ENCODE data around the gene IMMP2L.

The IMMP2L gene

DNA sequence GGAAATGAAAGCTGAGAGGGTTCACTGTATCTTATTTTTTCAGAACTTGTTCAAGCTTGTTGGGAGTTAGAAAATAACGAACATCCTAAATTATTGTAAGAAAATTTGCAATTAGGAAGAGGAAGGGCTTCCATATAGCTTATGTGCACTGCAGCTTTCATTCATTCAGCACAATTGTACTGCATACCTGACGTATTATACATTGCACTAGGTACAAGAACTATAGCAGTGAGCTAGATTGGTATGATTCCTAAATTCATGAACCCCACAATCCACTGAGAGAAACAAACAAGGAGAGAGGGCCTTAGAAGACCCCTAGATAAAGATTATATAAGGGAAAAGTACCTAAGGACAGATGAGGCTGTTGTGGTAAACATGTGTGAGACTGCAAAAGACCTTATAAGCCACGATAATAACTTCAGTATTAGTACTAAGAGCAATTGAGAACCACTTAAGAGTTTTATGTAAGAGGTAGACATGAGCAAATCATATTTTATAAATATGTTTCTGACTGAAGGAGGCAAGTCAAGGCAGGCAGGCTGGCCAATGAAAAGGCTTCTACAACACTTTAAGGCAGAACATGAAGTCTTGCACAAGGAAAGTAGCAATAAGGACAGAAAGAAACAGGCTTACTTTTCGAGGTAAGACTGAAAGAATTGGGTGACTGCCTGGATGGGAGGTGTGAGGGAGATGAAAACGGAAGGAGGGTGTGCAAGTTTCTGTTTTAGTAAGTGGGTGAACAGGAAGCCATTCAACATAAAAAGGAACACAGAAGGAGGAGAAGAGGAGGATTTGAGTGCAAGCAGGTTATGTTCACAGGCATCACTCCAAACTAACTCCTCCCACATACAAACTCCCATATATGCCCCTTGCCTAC, 549.3 kb downstream of the IMMP2L start:
- no peak for DNase-seq

DNA sequence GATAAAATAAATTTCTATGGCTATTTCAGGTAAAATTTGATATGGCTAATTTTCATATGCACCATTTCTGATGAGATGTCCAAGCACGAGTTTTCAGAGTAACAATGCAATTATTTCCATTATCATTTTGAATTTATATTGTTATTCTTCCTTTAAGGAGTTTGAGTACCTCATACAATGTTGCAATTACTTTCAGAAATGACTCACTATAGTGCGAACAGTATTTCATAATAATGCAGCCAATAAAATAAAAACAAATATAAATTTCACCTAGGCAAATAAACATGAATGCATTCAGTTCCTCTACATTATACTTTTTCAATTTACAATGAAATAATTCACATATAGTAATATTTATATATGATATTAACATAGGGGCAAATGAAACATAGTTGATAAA, 550.1 kb downstream of the IMMP2L start:
- DNase-seq: no peak

GRCh38 chr7:111011520-111011919, 550.8 kb downstream of the IMMP2L start:
- DNase-seq: no peak

- no peak for DNase-seq
Measured at GRCh38 chr7:111010798-111011197, 551.5 kb downstream of the IMMP2L start.

DNA sequence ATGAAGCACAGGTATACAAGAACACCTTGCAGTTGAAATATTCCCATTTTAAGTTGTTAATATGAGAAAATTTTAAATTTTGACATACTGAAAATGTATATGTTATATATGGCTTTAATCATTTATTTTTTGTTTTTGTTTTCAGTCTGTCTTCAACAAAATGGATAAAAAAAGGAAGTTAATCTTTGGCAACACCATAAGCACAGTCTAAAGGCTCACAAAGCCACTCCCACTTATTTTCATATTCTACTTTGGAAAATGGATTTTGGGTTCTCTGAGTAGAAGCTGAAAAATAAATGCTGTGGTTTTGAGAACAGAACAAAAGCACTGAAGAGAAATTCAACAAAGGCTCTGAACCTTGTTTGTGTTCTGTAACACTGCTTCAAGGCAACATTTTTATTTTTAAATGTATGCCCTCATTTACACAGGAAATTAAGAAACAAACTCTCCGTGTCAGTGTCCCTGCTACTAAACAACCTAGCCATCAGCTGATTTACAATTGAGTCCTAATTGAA, 552.7 kb downstream of the IMMP2L start:
- no peak for DNase-seq

GRCh38 chr7:111006691-111007090, 555.6 kb downstream of the IMMP2L start:
- DNase-seq: no peak

- no peak for DNase-seq
Measured at GRCh38 chr7:111006040-111006439, 556.3 kb downstream of the IMMP2L start.

GRCh38 chr7:111005445-111005844, 556.8 kb downstream of the IMMP2L start:
- no peak for DNase-seq

- DNase-seq: no peak
Measured at GRCh38 chr7:111004310-111004901, 557.9 kb downstream of the IMMP2L start.

- no peak for DNase-seq
Measured at GRCh38 chr7:111003883-111004282, 558.4 kb downstream of the IMMP2L start.

GRCh38 chr7:110994028-110994967, 568.0 kb downstream of the IMMP2L start:
- DNase-seq: no peak

- no peak for DNase-seq
Measured at GRCh38 chr7:110988890-110989501, 573.3 kb downstream of the IMMP2L start.

DNA sequence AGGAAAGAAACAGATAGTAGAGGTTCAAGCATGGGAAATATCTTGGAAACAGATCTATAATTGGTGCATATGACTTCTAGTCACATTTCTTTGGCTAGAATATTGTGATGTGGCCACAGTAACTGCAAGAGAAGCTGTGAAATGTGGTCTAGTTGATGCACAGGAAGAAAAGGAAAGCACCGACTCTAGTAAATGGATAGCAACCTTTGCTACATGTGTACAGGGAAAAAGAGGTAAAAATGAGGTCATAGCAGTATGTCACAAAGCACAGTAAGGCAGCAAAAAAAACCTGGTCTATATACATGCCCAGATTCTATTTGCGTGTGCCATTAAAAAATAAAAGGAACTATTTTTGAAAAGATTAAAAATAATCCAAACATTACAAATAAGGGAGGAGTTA, 573.9 kb downstream of the IMMP2L start:
- DNase-seq: no peak

DNA sequence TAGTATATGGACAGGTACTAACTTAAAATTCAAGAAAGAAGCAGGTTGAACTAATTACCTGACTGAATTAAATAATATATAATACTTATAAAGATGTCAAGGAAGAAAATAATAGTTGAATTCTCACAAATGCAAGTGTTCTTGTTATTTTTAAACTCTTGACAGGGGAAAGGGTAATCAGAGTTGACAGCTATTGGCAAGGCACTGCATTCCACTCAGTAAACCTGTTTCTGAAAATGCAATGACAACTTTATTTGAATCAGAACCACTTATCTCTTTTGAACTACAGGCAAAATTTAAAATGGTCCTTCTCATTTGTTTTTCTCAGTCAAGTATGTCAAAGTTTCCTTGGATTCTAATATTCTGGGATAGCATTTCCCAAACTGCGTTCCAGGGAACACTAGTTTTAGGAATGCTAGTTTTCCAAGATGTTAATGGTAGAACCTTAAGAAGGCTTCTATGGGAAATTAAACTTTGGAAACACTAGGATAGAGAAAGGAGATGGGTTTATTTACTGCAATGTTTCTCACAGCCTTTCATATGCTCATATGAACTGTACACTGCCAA, 575.1 kb downstream of the IMMP2L start:
- DNase-seq: no peak

DNA sequence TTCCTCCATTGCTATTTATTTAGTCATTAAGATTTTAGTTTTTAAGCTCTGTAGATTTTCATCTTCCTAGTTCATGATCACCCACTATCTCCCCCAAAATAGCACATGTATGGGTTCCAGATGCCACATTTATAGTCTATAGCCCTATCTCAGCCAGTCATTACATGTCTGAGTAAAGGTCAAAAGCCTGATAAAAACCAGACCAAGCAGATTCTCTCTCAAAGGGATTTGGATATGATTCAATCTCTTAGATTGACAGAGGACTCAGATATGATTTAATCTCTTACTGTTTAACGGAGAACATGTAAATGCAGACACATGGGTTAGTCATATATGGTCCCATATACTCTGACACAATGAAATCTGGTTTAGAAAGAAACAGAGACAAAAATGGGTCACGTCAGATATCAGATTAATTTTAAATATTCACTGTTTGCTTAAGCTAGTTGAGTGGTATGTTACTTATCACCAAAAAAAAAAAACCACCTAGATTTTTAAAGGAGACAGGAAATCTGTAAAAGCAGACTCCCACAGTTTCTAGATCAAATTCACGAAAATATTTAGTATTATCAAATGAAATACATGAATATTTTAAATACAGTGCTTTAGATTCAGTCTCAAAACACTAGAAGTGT, 578.4 kb downstream of the IMMP2L start:
- no peak for DNase-seq

DNA sequence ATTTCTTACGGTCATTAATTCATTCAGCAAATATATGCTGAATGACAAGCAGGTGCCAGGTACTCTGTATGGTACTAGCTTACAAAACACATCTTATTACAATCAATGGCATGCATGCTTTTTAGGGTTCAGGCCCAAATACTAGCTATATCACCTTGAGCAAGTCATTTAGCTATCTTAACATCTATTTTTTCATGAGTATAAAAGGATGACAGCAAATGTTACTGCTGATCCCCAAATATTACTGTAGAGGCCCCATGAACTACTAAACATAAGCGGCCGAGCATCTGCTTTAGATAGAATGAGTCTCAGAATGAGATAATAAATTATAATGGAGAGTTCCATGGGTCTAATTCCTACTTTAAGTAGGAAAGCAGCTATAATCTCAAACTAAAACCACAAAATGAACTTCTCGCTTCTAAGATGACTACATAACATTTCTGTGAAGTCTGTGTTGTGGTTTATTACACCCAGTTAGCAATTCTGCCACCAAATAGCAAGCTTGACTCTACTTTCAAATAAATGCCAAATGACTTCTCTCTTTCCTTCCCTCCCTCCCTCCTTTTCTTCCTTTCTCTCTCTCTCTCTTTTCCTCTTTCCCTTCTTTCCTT, 585.1 kb downstream of the IMMP2L start:
- no peak for DNase-seq

GRCh38 chr7:110975486-110975885, 586.8 kb downstream of the IMMP2L start:
- no peak for DNase-seq

- DNase-seq: no peak
Measured at GRCh38 chr7:110974441-110974840, 587.9 kb downstream of the IMMP2L start.

DNA sequence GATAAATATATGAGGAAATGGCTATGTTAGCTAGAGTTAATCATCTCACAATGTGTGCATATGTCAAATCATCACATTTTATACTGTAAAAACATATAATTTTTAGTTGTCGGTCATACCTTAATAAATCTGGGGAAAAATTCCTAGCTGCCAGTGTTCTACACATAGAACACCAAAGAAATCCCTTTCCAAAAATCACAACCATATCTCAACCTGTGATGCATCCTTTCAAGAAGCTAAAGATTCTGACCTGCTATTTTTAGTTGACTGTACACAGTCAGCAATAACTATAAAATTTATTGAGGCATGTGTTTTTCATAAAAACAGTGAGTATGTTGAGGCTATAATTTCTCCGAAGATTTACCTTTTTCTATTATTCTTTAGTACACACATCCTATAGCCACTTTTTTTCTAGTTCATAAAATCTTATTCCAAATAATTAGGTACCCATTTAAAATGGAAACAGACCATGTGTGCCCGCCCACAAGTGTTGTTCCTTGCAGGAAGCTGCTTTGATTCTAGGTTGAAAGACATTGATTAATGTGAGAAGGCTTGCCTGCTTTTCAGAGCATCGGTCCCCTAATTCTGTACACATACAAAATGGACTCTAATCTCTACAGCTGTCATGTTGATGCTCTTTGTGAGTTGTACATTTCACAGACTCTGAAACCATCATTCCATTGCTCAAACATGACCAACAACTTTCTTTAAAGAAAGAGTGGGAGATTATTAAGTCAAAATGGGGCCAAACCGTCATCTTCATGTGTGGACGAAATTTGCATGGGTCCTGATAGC, 588.9 kb downstream of the IMMP2L start:
- DNase-seq: no peak

- DNase-seq: no peak
Measured at GRCh38 chr7:110964775-110965174, 597.5 kb downstream of the IMMP2L start.

- no peak for DNase-seq
Measured at GRCh38 chr7:110962826-110963225, 599.5 kb downstream of the IMMP2L start.

Data from NCI-H1930 (cell line).